ENCODE measurements around the gene DTX4.

DNA sequence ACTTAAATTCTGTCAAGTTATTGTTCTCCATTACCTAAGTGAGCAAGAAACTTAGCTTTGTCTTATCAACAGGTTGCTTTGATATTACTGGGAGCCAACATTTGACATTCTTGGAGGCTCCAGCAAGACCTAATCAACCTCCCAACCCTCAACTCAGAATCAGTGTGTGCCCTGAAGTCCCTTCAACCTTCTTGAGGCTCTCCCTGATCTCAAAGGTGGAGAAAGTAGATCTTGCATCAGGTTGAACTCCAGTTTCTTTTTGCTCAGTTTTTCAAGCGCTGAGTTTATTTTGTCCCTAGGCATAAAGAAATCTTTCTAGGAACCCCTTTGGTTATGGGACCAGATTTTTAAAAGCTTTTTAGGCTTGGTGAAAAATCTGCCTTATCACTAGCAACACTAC lies 27.8 kb upstream of the DTX4 start:
- no peak for TF ChIP-seq MAFK (IDR thresholded peaks at IDR 0.05; ENCODE audit: low read depth, low read length)
- TF ChIP-seq CTCF (conservative IDR thresholded peaks at IDR 0.05; ENCODE audit: low read depth, low read length) = no peak
- TF ChIP-seq POLR2A (IDR thresholded peaks at IDR 0.05; ENCODE audit: low read depth, low read length) = no peak
- no peak for TF ChIP-seq BHLHE40 (IDR thresholded peaks at IDR 0.05; ENCODE audit: low read depth, low read length)
- TF ChIP-seq RAD21 (IDR thresholded peaks at IDR 0.05; ENCODE audit: low read length) = no peak
- TF ChIP-seq CEBPB (IDR thresholded peaks at IDR 0.05; ENCODE audit: low read depth, low read length) = no peak
- TF ChIP-seq NFE2L2 (IDR thresholded peaks at IDR 0.05; ENCODE audit: low read depth, low read length) = no peak
